ENCODE measurements around the gene TMEM271.

Gene TMEM271

DNA sequence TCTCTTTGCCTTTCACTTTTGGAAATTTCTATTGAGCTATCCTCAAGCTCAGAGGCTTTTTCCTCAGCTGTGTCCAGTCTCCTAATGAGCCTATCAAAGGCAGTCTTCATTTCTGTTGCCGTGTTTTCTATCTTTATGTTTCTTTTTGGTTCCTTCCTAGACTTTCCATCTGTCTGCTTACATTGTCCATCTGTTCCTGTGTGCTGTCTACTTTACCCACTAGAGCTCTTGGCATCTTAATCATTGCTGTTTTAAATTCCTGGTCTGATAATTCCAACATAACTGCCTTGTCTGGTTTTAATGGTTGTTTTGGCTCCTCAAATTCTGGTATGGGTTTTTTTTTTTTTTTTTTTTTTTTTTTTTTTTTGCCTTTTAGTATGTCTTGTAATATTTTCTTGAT is 40.0 kb upstream of the TMEM271 start:
- TF ChIP-seq, protein P1, sequence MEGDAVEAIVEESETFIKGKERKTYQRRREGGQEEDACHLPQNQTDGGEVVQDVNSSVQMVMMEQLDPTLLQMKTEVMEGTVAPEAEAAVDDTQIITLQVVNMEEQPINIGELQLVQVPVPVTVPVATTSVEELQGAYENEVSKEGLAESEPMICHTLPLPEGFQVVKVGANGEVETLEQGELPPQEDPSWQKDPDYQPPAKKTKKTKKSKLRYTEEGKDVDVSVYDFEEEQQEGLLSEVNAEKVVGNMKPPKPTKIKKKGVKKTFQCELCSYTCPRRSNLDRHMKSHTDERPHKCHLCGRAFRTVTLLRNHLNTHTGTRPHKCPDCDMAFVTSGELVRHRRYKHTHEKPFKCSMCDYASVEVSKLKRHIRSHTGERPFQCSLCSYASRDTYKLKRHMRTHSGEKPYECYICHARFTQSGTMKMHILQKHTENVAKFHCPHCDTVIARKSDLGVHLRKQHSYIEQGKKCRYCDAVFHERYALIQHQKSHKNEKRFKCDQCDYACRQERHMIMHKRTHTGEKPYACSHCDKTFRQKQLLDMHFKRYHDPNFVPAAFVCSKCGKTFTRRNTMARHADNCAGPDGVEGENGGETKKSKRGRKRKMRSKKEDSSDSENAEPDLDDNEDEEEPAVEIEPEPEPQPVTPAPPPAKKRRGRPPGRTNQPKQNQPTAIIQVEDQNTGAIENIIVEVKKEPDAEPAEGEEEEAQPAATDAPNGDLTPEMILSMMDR (IDR thresholded peaks at IDR 0.05; ENCODE audit: extremely low read depth, missing control alignments) = no peak
- no peak for DNase-seq (ENCODE audit: low spot score)

DNA sequence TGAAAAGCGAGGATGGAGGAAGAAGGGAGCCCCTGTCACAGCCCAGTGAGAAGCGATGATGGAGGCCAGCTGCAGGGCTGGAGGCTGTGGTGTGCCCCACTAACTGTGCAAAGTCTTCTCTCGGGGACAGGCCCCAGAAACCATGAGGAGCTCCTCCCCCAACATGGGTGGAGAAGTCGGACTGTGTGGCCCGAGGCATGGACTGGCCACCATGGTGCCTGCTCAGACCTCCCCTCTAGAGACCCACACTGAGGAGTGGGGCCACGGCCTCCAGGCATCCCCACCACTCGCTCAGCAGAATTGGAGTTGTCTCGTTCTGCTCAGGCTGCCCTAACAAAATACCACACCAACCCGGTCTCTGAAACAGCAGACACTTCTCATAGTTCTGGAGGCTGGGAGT is 37.0 kb upstream of the TMEM271 start:
- TF ChIP-seq, protein P1 (IDR thresholded peaks at IDR 0.05; ENCODE audit: extremely low read depth, missing control alignments) = no peak

DNA sequence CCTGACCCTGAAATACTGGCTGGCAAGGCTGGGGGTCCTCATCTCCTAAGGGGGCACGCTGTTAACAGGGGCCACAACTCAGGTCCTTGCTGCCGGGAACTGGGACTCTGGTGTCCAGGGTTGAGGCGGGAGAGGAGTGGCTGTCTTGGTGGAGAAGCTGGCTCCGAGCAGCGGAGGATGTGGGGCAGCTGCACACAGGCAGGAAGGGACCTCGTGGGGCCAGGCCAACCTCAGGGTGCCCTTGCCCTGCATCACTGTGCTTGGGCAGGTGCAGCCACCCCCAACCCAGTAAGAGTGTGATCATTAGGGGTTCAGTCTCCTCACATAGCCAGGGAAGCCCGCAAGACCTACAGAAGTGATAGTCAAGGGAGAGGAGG is 36.6 kb upstream of the TMEM271 start:
- TF ChIP-seq, protein P1 (IDR thresholded peaks at IDR 0.05; ENCODE audit: extremely low read depth, missing control alignments) = no peak
- no peak for DNase-seq (ENCODE audit: low spot score)

More for the DNA sequence above, 37.0 kb upstream of the TMEM271 start:
- no peak for DNase-seq (ENCODE audit: low spot score)

GRCh38 chr4:612052-612748 is 36.1 kb upstream of the TMEM271 start:
- TF ChIP-seq, protein P1 (IDR thresholded peaks at IDR 0.05; ENCODE audit: extremely low read depth, missing control alignments) = no peak
- DNase-seq (ENCODE audit: low spot score) = no peak

GRCh38 chr4:610411-611261 is 34.5 kb upstream of the TMEM271 start:
- no peak for DNase-seq (ENCODE audit: low spot score)
- TF ChIP-seq, protein P1 (IDR thresholded peaks at IDR 0.05; ENCODE audit: extremely low read depth, missing control alignments) = no peak

DNA sequence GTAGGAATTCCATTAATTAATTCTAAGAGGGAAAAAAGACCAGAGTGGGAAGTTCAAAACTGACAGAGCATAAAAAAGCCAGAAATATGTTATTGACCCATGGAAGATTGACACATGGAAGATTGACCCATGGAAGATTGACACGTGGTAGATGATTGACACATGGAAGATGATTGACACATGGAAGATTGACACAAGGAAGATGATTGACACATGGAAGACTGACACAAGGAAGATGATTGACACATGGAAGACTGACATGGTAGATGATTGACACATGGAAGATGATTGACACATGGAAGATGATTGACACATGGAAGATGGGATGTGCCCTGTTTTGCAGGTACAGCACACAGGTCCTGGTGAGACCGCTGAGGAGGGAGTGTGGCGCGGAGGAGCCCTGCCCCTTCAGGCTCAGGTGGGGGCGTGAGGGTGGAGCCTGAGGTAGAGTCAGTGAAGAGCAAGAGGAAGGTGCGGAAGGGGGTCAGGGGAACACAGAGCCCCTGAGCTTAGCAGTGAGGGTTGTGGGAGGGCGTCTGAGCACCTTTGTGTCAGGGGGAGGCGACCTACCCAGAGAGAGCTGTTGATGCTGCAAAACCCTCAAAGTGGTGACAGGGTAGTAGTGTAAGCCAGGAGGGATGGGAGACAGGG is 33.4 kb upstream of the TMEM271 start:
- DNase-seq (ENCODE audit: low spot score) = no peak

More for the DNA sequence above, 33.4 kb upstream of the TMEM271 start:
- TF ChIP-seq, protein P1 (IDR thresholded peaks at IDR 0.05; ENCODE audit: extremely low read depth, missing control alignments) = no peak

All from GM20000 (cell line).